Left cardiac atrium (tissue), 4 donors: Measurements from ENCODE around the gene MANF. TPM values are rescaled to one million over a fixed set of nuclear protein-coding genes. Genes with fewer than 3 reads are reported as not detected.

Experiments
- ATAC-seq, 2 donors: fragments of 200-7000 bp; cut with Tn5 transposase; one replicate each; pipeline ENCODE4 v1.9.1; 2020; ENCODE audit warnings: mild to moderate bottlenecking in 2 of 2, moderate library complexity in 2 of 2
- DNase-seq: peaks from one replicate; pipeline ENCODE4 v3.0.0-alpha.2; 2020
- intact Hi-C, 2 donors: fragments of 100-400 bp; cut with DNase I; formaldehyde crosslinking; loops; one replicate each; pipeline versions ENCODE4 v1.14.1 to v1.15.1; 2022 to 2023
- long read RNA-seq: library from polyadenylated mRNA; unstranded; transcript quantifications from one replicate; pipeline ENCODE4 v2.0.0, GENCODE V29; 2021
- total RNA-seq, 2 donors: library from RNA; stranded (reverse); fragmentation: NEBNext Ultra II Directional; extraction: Animal tissue kit (Norgen Biotek cat#: 25700); gene quantifications; one replicate each; pipeline ENCODE4 v1.2.1, GENCODE V29; 2021
- donor health status: DM: no; HTN: yes; CAD: no.
- donor health status: DM: no; HTN: yes; CAD: no; lungs with severe emphysema.
- donor health status: DM: yes; HTN: yes; CAD: no.
- donor health status: Dilated cardiomyopathy.

MANF gene
- total RNA-seq: 10 to 100 TPM; 59.2 to 97.0 TPM
- long read RNA-seq, partial matches to known transcripts: 0 of 2 reads
- long read RNA-seq, other reads (novel, unspliced or antisense): 0 of 2 reads

DNA sequence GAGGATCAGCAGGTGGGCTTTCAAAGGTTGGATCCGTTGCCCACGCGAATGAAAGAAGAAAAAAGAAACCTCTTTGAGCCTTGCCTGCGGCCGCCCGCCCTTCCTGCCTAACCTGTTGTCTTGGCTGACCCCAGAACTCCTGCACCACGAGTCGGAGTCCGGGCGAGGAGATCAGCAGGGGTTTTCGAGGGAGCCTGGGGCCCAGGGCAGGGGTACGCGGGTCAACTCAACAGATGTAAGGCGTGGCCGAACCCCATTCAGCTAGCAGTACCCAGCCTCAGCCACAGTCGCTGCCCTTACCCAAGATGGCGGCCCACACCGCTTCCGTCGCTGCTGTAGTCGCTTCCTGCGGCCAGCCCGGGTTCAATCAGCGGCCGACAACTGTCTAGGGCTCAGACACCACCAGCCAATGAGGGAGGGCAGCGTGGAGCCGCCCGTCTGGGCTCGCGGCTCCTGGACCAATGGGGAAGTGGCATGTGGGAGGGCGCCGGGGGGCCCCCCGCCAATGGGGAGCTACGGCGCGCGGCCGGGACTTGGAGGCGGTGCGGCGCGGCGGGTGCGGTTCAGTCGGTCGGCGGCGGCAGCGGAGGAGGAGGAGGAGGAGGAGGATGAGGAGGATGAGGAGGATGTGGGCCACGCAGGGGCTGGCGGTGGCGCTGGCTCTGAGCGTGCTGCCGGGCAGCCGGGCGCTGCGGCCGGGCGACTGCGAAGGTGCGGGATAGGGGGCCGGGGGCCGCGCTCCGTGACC is at the start of gene MANF:
TSS of gene MANF (plus strand) at position 566 of the 748 bp plus-strand sequence. CDS start at position 618, 52 bp downstream.
- intact Hi-C loops: loop anchor here (5.0 to 10.0 kb wide), 3 partner anchors 768 to 810 kb away; partner anchors contain the start of genes MAPKAPK3 (in 2 of the 2) and CISH (in 1 of the 2)
- peak; percentile 98 to 99 for ATAC-seq
- DNase-seq: peak; percentile 99

DNA sequence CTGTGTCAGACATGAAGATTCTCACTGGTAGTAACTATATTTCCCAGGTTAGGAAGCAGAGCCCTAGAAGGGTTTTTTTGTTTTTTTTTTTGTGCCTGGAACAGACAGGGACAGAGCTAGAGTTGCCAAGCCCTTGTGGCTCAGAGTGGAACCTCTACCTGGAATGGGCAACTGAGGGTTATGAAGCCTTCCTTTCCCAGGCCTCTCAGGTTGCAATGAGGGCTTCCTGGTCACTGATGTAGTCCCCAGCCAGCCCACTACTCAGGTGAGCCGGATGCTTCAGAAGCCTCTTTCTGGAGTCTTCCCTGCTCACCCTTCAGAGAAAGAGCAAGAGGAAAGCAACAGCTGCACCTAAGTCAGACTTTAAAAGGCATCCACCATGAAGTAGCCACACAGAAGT is 48.8 kb upstream of the MANF start:
- no peak for ATAC-seq
- intact Hi-C loops: no loop called here
- no peak for DNase-seq

DNA sequence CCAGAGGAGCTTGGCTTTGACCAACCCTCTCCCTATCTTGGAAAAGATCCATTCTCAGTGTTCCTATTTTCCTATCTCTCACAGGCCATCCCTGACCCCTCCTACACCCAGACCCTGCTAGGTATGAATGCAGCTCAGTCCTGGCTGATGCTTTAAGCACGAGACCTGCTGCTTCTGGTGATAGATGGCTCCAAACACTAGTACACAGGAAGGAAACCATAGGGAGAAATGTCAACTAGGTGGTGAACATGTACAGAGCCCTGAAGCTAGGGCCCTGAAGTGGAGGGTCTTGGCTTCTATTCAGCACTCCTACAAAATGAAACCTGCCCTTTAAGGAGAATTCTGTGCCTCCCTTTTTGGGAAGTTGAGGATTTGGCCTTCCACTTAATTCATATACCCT is 47.4 kb upstream of the MANF start:
- DNase-seq (no peak), ATAC-seq (no peak)
- intact Hi-C loops: no loop called here

DNA sequence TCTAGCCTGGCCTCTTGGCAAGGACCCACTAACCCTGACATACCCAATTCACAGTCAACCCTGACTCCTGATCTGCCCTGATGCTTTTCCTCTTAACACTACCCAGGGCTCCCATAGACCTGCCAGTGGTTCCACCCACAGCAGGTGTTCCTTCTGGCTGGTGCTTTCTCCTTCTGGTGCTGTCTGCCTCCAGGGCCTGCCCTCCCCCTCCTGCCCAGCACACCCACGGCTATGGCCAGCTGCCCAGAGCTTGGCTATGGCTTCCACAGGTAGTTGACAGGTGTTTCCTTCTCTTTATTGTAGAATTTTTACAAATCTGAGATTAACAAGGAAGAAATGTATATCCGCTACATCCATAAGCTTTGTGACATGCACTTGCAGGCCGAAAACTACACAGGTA is 46.5 kb upstream of the MANF start:
- intact Hi-C loops: no loop called here
- DNase-seq: no peak
- ATAC-seq: no peak

DNA sequence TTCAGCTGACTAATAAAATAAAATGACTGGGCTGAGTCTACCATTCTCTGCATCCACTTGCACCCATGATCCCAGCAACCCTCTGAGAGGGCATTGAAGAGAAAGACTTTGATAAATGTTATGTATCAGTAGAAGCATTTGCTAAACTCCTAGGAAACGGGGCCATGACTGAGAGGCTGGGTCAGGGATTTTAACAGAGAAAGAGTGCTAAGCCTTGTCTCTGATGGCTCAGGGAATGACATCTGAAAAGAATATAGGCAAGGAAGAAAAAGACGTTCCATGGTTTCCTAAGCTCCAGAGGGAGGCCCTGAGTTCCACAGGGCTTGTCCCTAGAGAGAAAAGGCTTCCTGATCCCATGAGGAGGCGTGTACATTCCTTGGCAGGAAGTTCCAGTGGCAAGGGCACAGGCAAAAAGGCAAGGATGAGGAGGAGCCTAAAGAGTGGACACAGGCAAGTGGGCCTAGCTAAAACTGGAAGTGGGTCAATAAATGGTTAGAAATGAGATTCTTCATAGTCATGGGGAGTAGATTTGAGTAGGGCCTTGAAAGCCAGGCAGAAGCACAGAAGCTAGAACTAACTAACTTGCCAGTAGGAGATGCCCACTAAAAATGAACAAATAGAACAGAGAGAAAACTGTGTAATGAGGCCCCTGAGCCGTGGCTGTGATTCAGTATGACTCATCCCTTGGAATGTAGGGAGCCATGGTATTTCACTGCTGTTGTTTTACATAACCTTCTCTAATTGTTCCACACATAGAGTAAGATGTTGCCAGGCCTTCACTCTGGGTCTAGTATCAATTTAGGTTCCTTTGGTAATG is 44.9 kb upstream of the MANF start:
- ATAC-seq (peak; percentile 85 to 96), DNase-seq (no peak)
- intact Hi-C loops: no loop called here

DNA sequence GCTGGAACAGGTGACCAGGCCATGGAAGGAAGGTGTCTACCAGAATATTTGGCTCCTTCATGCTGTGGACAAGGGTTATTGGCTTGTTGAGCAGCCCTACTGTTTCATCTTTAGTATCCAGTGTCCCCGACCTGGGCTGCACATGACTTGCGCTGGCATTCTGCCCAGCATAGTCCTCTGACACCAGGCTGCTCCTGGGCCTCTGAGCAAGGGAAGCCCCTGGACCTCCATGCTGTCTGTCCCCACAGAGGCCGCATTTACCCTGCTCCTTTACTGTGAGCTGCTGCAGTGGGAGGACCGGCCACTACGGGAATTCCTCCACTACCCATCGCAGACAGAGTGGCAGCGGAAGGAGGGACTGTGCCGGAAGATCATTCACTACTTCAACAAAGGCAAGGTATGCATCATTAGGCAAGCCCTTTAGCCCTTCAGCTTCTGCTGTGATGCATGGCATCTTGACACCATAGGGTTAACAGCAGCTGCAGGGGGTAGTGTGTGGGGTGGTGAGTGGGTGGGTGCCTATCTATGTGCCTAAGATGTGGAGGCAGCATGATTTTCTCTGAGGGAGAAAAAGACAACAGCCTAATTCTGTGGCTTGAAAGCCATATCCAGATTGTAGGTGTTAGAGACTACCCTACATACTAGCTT is 44.0 kb upstream of the MANF start:
- ATAC-seq (peak; percentile 24 to 37), DNase-seq (peak; percentile 42)
- intact Hi-C loops: no loop called here

DNA sequence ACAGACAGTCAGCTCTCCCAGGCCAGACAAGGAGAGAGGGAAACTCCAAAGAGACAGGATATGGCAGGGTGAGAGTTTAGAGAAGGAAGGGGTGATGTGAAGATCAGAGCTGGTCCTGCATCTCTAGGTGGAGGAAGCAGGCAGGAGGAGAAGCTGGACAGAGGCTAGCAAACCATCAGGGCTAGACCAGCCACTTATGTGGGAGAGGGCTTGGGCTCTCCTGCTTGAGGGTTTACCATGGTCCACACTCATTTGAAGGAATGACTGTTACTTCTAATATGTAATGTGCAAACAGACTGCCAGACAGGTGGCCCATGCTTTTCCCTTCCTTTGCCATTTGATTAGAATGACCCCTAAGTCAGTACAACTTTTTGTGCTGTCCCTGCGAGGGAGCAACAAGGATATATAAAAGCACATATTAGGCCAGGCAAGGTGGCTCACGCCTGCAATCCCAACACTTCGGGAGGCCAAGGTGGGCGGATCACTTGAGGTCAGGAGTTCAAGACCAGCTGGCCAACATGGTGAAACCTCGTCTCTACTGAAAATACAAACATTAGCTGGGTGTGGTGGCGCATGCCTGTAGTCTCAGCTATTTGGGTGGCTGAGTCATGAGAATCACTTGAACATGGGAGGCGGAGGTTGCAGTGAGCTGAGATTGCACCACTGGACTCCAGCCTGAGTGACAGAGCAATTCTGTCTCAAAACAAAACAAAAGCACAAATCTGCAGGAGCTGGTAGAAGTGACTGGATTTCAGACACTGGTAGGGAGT is 41.0 kb upstream of the MANF start:
- intact Hi-C loops: no loop called here
- ATAC-seq (peak in 1 of 2 donors; percentile 13), DNase-seq (no peak)

DNA sequence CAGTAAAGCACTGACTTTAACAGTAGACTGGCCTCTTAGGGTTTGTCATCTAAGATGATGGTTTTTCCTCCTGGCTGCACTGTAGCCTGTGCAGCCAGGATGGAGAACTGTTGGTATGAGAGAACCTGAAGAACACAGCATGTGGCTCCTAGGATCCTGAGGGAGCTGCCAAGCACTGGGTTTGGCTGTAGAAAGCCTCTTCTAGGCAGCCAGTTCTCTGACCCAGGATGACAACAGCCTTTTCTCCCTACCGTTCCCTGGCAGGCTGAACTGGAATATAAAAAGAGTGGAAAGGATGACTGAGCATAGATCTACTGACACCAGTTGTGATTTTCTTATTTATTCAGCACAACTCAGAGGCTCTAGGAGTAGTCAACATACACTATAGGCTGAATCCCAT is 34.3 kb upstream of the MANF start:
- intact Hi-C loops: no loop called here
- ATAC-seq (no peak), DNase-seq (no peak)

DNA sequence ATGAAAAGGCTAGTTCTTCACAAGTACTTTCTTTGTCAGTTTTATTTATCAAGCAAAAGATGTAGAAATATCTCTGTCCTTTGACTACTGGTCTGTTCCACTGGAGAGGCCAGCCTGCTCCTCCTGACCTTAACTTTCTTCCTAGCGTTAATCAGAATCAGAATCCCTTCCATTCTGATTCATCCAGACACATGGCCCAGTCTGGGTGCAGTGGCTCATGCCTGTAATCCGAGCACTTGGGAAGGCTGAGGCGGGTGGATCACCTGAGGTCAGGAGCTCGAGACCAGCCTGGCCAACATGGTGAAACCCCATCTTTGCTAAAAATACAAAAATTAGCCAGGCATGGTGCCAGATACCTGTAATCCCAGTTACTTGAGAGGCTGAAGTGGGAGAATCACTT is 32.0 kb upstream of the MANF start:
- ATAC-seq (no peak), DNase-seq (no peak)
- intact Hi-C loops: no loop called here

DNA sequence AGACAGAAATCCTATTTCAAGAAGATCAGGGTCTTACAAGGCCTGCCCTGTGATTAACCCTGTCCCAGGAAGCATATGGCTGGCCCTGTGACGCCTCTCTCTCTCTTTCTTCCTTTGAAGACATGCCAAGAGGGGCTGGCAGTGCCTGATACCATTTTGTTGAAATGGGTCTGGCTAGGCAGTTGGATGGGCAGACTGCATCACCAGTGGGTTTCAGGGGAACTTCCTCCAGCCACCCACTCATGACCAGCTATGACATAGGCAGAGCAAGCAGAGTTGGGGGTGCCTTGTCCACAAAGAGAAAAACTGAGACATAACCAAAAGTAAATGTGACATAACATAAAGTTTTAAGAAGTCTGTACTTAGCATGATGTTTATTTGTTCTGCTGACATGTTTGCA is 31.4 kb upstream of the MANF start:
- no peak for ATAC-seq
- DNase-seq: no peak
- intact Hi-C loops: no loop called here

DNA sequence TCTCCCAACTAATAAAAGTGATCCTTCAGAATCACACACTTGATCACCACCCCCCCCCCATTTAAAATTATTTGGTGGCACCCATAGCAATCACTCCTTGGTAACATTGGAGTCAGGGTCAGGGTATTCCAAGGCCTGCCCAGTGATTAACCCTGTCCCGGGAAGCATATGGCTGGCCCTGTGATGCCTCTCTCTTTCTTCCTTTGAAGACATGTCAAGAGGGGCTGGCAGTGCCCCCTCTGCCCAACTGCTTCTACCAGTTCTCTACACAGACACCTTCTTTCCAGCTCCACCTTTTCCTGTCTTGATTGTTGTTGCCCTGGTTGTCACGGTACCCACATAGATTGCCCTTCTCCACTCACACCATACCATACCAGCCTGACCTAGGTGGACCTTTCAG is 30.9 kb upstream of the MANF start:
- ATAC-seq: no peak
- no peak for DNase-seq
- intact Hi-C loops: no loop called here

DNA sequence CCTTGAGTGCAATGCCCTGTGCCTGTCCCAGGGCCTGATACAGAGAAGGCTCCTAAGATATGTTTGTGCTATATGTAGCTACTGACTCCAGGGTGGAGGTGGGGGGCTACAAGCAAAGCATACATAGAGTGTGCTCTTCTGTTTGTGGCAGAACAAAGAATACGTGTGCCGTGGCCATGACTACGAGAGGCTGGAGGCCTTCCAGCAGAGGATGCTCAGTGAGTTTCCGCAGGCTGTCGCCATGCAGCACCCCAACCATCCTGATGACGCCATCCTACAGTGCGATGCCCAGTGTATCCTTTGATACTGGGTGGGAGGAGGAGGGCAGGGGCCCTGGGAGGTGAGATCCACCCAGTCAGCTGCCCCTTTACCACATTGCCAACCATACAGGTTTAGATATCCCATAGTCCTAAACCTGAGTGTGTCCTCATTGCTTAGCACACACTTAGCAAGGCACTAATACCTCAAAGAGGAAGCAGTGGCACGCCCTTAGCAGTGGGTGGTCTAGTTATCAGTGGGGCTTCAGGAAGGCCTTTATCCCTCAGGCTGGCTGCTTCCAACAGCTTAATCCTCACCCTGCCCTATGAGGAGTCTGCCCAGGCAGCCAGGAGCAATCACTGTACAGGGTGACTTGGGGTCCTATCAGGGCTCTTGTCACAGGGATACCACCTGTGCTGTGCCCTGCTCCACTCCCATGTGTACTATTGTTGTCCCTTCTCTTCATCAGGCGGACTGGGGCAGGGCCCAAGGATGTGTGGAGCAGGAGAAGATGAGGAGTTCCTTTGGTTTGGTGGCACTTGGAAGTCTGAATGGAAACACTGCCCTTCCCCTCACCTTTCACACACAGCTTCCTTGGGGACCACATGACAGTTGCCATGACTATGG is 30.1 kb upstream of the MANF start:
- ATAC-seq (no peak), DNase-seq (no peak)
- intact Hi-C loops: no loop called here

DNA sequence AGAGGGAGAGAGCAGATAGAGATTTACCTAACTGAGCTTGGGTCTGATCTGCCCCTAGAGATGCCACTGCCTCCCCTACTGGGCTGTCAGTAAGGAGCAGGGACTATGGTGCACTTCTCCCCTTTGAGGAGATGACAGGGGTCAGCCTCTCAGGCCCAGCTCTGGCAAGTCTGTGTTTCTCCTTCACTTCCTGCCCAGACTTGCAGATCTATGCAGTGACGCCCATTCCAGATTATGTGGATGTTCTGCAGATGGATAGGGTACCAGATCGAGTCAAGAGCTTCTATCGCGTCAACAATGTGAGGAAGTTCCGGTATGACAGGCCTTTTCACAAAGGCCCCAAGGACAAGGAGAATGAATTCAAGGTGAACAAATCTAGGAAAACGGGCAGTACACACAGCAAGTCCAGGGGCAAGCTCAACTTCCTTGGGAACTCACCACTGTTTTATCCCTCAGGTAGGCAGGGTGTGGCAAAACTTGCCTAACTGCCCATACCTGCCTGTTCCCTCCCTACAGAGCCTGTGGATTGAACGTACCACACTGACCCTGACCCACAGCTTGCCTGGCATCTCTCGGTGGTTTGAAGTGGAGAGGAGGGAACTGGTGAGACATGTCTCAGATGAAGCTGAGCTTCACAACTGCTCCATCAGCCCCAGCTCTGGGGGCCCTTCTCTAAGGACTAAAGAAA is 29.1 kb upstream of the MANF start:
- intact Hi-C loops: no loop called here
- DNase-seq: no peak

DNA sequence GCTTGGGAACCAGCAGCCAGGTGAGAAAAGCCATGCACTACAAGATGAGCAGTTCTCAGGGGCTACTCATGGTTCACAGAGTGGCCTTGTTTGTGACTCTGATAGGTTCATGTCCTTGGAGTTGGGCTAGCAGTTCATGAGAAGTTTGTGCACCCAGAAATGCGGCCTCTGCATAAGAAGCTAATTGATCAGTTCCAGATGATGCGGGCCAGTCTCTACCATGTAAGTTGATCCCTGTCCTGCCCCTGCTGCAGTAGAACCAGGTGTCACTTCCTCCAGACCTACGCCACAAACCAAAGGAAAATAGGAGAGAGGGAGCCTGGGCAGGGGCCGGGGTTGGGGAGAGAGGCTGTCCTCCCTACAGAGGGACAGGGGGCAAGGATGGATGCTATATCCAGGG is 27.2 kb upstream of the MANF start:
- no peak for ATAC-seq
- intact Hi-C loops: no loop called here
- DNase-seq: no peak

More for the DNA sequence above, 29.1 kb upstream of the MANF start:
- ATAC-seq: no peak

DNA sequence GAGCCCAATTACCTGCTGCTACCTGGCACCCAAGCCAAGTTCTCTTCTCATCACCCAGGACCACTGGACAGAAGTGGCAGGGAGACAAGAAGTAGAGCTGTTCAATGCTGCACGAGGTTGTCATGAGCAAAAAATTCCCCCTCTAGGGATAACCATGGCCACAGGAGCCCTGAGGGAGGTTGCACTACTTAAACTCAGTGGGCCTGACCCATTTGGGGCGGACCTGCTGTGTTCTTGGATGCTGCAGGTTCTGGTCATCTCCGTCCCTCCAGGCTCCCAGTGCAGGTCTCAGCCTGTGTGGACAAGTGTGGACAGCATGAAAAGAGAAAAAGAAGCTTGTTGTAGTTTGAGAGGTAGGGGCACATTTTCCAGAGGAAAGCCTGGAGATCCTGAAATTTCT is 26.1 kb upstream of the MANF start:
- no peak for ATAC-seq
- no peak for DNase-seq
- intact Hi-C loops: no loop called here

DNA sequence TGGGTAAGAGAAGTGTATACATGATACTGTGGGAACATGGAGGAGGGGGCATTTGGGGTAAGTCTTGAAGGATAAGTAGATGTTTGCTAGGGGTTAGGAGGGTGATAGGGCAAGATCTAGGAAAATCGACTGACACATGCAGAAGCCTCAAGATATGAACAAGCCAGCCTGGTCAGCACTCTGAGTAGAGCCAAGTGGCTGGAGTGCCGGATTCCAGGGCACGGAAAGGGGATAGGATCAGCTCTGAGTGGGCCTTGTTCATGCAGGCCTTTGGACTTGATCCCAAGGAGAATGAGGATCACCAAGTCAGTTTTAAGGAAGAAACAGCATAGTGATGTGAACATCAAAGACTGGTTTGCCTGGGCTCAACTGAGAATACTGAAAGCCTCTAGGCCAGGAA is 24.3 kb upstream of the MANF start:
- no peak for ATAC-seq
- intact Hi-C loops: no loop called here
- DNase-seq: no peak

DNA sequence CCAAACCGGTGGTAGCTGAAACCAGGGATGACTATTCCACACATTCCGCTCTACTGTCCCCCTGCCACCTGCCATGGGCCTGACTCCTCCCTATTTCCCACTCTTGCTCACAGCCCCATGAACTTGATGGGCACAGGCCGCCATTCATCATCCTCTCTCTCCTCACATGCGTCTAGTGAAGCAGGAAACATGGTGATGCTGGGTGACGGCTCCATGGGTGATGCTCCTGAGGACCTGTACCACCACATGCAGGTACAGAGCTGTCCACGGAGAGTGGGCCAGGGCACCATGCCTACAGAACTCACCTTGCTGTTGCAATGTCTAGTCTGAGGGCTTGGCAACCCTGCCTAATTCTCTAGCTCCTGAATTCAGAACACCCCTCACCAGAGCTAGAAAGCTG is 23.3 kb upstream of the MANF start:
- no peak for DNase-seq
- intact Hi-C loops: no loop called here
- ATAC-seq: no peak

DNA sequence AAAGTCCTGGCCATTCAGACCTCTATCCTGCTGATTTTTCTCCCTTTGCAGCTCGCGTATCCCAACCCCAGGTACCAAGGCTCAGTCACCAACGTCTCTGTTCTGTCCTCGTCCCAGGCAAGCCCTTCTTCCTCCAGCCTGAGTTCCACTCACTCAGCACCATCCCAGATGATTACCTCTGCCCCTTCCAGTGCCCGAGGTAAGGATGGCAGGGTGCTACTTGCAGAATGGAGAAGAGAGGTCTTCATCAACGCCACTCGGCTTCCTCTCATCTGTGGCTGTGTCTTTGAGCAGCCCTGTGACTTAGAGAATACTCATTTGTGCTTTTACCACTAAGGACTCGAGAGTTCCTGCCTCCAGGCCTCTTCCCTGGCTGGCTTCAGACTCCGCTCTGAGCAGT is 22.6 kb upstream of the MANF start:
- intact Hi-C loops: no loop called here
- ATAC-seq (no peak), DNase-seq (no peak)
